HepG2 (cell line): ENCODE measurements around the gene ISG20L2. TPM values are rescaled to one million over a fixed set of nuclear protein-coding genes. Genes with fewer than 3 reads are reported as not detected.

ENCODE experiments used
- DZIP1 ChIP-seq: sonication (generic); formaldehyde crosslinking; IDR thresholded peaks from 2 replicates; pipeline ENCODE4 v1.5.0; 2020; ENCODE audit warnings: mild to moderate bottlenecking, missing genetic modification reagents
- GRHL1 ChIP-seq: sonication (generic); formaldehyde crosslinking; conservative IDR thresholded peaks from 2 replicates; pipeline ENCODE4 v1.8.0; 2022; ENCODE audit warnings: missing genetic modification reagents
- HCFC1 ChIP-seq: fragments of 150-350 bp; IDR thresholded peaks from 2 replicates; pipeline ENCODE4 v1.6.1; 2014; ENCODE audit warnings: low read depth, low read length
- KLF6 ChIP-seq: IDR thresholded peaks from 2 replicates; pipeline ENCODE4 v1.8.0; 2016; ENCODE audit warnings: missing biosample characterization, missing genetic modification reagents
- MTA1 ChIP-seq: sonication (generic); formaldehyde crosslinking; IDR thresholded peaks from 2 replicates; pipeline ENCODE4 v1.4.0; 2020; ENCODE audit warnings: missing genetic modification reagents, mild to moderate bottlenecking, borderline replicate concordance
- NAIF1 ChIP-seq: sonication (generic); formaldehyde crosslinking; IDR thresholded peaks from 2 replicates; pipeline ENCODE4 v1.5.0; 2020; ENCODE audit warnings: mild to moderate bottlenecking, missing genetic modification reagents, borderline replicate concordance
- NFE2L1 ChIP-seq: sonication (generic); formaldehyde crosslinking; IDR thresholded peaks from 2 replicates; pipeline ENCODE4 v1.4.0; 2020; ENCODE audit warnings: missing genetic modification reagents, mild to moderate bottlenecking, borderline replicate concordance
- RXRB ChIP-seq: IDR thresholded peaks from 2 replicates; pipeline ENCODE4 v1.6.1; 2016; ENCODE audit warnings: borderline replicate concordance, missing genetic modification reagents, missing compliant biosample characterization
- SRSF9 ChIP-seq: fragments of 200-400 bp; formaldehyde crosslinking; IDR thresholded peaks from 2 replicates; pipeline ENCODE4 v1.6.1; 2018; ENCODE audit warnings: borderline replicate concordance, mild to moderate bottlenecking, low read depth, low read length; ENCODE audit not compliant: insufficient read depth, poor library complexity, severe bottlenecking
- TAF1 ChIP-seq: sonication (generic); formaldehyde crosslinking; IDR thresholded peaks from 2 replicates; pipeline ENCODE4 v1.4.0; 2020; ENCODE audit warnings: missing genetic modification reagents
- TCF7L2 ChIP-seq: IDR thresholded peaks from 2 replicates; pipeline ENCODE4 v1.6.1; 2011; ENCODE audit warnings: mild to moderate bottlenecking, low read depth, low read length, moderate library complexity
- ZBTB40 ChIP-seq, 2 experiments: fragments of 450-650 bp in 1 of 2; sonication (generic) in 1 of 2; formaldehyde crosslinking in 1 of 2; IDR thresholded peaks; 2 replicates each; pipeline versions ENCODE4 v1.6.1 to v1.8.0; 2016 to 2022; ENCODE audit warnings: antibody characterized with exemption in 1 of 2, mild to moderate bottlenecking in 1 of 2, missing genetic modification reagents in 1 of 2
- ZNF740 ChIP-seq: sonication (generic); formaldehyde crosslinking; IDR thresholded peaks from 2 replicates; pipeline ENCODE4 v1.4.0; 2020; ENCODE audit warnings: missing genetic modification reagents
- polyA plus RNA-seq, 8 experiments: library from polyadenylated mRNA; depleted of rRNA in 3 of 8; stranded (reverse) in 7 of 8; unstranded in 1 of 8; fragments of >200 nt; fragmentation: Illumina TruSeq in 4 of 8; extraction: Trizol in 4 of 8; gene quantifications; 2 replicates each; pipeline versions ENCODE4 v1.2.1 to v1.2.3, GENCODE V29; 2011 to 2016; ENCODE audit warnings: low read depth in 4 of 8, missing spikeins in 1 of 8, mixed read lengths in 1 of 8; ENCODE audit not compliant: insufficient read depth in 1 of 8
- total RNA-seq, 5 experiments: library from RNA; depleted of rRNA; stranded (reverse); fragments of >200 nt; fragmentation: Illumina TruSeq; extraction: Trizol; gene quantifications; 2 replicates each; pipeline ENCODE4 v1.2.3, GENCODE V29; 2016; ENCODE audit warnings: low read depth in 1 of 5

The ISG20L2 gene
- total and polyA plus RNA-seq, 2 of the 13 experiments (the other 11 are each of a cell fraction or from before 2014, with no cell fraction given) = 19.8 to 21.3 TPM

- TF ChIP-seq ZBTB40 (IDR thresholded peaks at IDR 0.05) (no peak), ZBTB40 (CRISPR knock-in tag; IDR thresholded peaks at IDR 0.05) (peak; percentile 36; the same call in 1 of the 2 replicates), NFE2L1 (CRISPR knock-in tag) (peak; percentile 78; the same call in 1 of the 2 replicates), ZNF740 (CRISPR knock-in tag) (peak; percentile 19; the same call in 1 of the 2 replicates), NAIF1 (CRISPR knock-in tag) (no peak), KLF6 (CRISPR knock-in tag) (peak; percentile 30; the same call in 1 of the 2 replicates), MTA1 (CRISPR knock-in tag) (peak; percentile 33; the same call in 1 of the 2 replicates), RXRB (CRISPR knock-in tag) (peak; percentile 18; the same call in 1 of the 2 replicates), DZIP1 (no peak), HCFC1 (peak; percentile 72), SRSF9 (no peak), TAF1 (no peak), TCF7L2 (no peak), GRHL1 (CRISPR knock-in tag) (no peak)
These were observed 18.4 kb upstream of the ISG20L2 start (continued) for GRCh38 chr1:156746728-156747631.
